Duodenal mucosa (tissue), 2 donors: Measurements from ENCODE around the gene CCDC92B.
"Not testable (repeated sequence)": the region's sequence is repeated elsewhere in the genome, so short reads cannot be mapped to it uniquely, and the experiment has no call there.

Experiments
- H3K27ac ChIP-seq: one replicate; pipeline ENCODE4 v1.7.0; 2013; ENCODE audit warnings: low read depth, low read length
- H3K27me3 ChIP-seq, 2 donors: one replicate each; pipeline ENCODE4 v1.7.0; 2013; ENCODE audit warnings: low read length in 2 of 2, control low read depth in 1 of 2; ENCODE audit not compliant: insufficient read depth in 2 of 2, control insufficient read depth in 1 of 2
- H3K36me3 ChIP-seq, 2 donors: one replicate each; pipeline ENCODE4 v1.7.0; 2013; ENCODE audit warnings: low read length in 2 of 2, control low read depth in 1 of 2; ENCODE audit not compliant: insufficient read depth in 2 of 2, control insufficient read depth in 1 of 2
- H3K4me1 ChIP-seq, 2 donors: one replicate each; pipeline ENCODE4 v1.7.0; 2013; ENCODE audit warnings: low read length in 2 of 2, control low read depth in 1 of 2; ENCODE audit not compliant: insufficient read depth in 2 of 2, control insufficient read depth in 1 of 2
- H3K4me3 ChIP-seq, 2 donors: one replicate each; pipeline ENCODE4 v1.7.0; 2013; ENCODE audit warnings: low read length in 2 of 2, low read depth in 1 of 2
- H3K9ac ChIP-seq, 2 donors: one replicate each; pipeline ENCODE4 v1.7.0; 2013; ENCODE audit warnings: low read length in 2 of 2, low read depth in 1 of 2
- H3K9me3 ChIP-seq, 2 donors: one replicate each; pipeline ENCODE4 v1.7.0; 2013; ENCODE audit warnings: low read length in 2 of 2, control low read depth in 1 of 2; ENCODE audit not compliant: control insufficient read depth in 1 of 2

CCDC92B gene

GRCh38 chr17:2704031-2704889, 45.2 kb downstream of the CCDC92B start:
- H3K9me3 ChIP-seq: no peaks in the 10 kb centered on the region
- H3K4me1 ChIP-seq: peaks cover 28 to 29% of the 10 kb centered on the region in 2 donors
- H3K9ac ChIP-seq: no peak overlapping the region
- H3K36me3 ChIP-seq: peaks cover 28 to 51% of the 10 kb centered on the region in 2 donors
- H3K27me3 ChIP-seq: no peaks in the 10 kb centered on the region
- H3K27ac ChIP-seq: no peak overlapping the region
- H3K4me3 ChIP-seq: no peak overlapping the region

GRCh38 chr17:2703606-2704005, 45.8 kb downstream of the CCDC92B start:
- Histone ChIP-seq H3K9ac (no peak overlapping the region), H3K4me3 (no peak overlapping the region), H3K27ac (no peak overlapping the region), H3K27me3 (no peaks in the 10 kb centered on the region), H3K36me3 (peaks cover 32 to 56% of the 10 kb centered on the region in 2 donors), H3K9me3 (no peaks in the 10 kb centered on the region), H3K4me1 (peaks cover 22 to 23% of the 10 kb centered on the region in 2 donors)

DNA sequence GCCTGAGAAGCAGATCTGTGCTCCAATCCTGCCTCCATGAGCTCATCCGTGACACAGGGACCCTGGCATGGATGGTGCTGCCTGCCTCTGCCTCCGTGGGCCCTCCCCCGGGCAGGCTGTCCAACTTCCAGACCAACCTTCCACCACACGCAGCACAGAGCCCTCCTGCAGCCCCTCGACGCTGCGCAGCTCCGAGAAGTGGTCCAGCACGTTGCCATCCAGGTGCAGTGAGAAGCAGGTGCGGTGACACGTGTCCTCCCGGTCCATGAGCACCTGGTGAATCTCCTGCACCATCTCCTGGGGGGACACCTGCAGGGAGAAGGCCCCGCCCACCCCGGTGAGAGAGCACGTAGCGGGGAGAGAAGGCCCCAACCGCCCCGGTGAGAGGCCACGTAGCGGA, 46.3 kb downstream of the CCDC92B start:
- Histone ChIP-seq H3K4me1 (peaks cover 18 to 19% of the 10 kb centered on the region in 2 donors), H3K4me3 (no peak overlapping the region), H3K27ac (no peak overlapping the region), H3K9me3 (no peaks in the 10 kb centered on the region), H3K9ac (no peak overlapping the region), H3K27me3 (no peaks in the 10 kb centered on the region), H3K36me3 (peaks cover 35 to 60% of the 10 kb centered on the region in 2 donors)

DNA sequence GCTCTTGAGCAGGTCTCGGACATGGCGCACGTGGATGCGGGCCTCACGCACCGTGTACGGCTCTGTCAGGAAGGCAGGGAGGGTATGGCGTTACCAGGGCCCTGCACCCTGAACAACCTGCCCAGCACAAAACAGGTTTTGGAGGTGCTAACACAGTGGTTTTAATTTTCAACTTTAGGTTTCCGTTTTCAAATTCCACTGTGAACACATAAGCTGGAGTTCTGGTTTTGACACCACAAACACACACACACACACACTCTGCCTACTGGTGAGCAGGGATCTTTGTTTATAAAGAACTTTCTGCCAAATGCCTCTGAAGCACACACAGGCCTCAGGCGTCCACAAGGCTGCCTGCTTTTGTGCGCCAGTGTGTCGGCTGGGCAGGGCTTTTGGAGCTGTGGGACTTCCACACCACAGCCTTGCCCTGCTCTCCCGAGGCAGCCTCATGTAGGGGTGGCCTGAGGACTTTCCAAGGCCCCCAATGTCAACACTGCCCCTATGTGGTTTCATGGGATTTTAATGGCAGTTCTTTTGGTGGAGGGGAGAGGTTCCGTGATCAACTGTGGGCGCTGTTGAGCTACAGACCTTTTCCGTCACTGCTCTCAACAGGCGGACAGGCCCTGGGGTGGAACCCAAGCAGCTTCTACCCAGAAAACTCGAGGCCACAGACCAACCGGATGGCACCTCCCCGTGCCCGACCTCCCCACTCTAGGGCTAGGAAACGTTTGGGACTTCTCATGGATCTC, 47.3 kb downstream of the CCDC92B start:
- H3K36me3 ChIP-seq: peaks cover 41 to 70% of the 10 kb centered on the region in 2 donors

DNA sequence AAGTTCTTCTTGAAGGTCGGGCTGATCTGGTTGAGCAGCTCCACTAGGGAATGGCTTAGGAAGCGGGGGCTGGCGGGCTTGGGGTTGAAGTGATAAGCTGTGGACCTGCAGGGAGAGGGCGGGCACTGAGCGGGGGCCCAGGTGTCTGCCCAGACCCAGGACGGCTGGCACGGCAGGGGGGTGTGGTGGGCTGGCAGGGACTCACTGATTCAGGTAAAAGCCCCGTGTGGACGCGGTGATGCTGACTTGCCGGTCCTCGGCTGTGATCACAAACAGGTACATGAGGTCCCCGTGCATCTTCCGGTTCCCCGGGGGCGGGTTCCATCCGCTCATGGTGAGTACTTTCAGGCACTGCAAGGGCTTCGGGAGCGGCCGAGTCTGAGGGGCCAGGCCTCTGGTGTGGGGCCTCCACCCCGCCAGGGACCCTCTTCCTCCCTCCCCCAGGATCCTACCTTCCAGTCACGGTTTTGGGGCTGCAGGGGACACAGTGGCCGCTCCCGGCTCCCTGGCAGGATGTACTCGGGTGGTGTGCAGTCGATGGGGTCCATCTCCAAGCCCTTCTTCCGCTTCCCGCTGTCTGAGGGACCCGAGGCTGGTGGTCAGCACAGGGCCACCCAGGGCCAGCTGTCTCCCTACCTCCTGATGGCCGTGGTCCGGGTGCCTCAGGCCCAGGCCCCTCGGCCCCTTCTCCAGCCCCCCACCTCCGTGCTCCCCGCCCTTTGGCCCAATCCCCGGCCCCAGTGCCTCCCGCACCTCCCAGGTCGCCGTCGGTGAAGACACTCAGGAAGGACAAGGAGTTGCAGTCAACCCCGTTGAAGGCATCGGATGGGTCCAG, 48.1 kb downstream of the CCDC92B start:
- Histone ChIP-seq H3K9ac (no peak overlapping the region), H3K36me3 (peaks cover 46 to 78% of the 10 kb centered on the region in 2 donors), H3K9me3 (no peaks in the 10 kb centered on the region), H3K4me3 (no peak overlapping the region), H3K27ac (no peak overlapping the region), H3K27me3 (no peaks in the 10 kb centered on the region), H3K4me1 (peaks cover 3% of the 10 kb centered on the region in 2 donors)

More for the DNA sequence above, 47.3 kb downstream of the CCDC92B start:
- Histone ChIP-seq H3K9ac (no peak overlapping the region), H3K4me1 (peaks cover 10% of the 10 kb centered on the region in 2 donors), H3K27ac (no peak overlapping the region), H3K9me3 (no peaks in the 10 kb centered on the region), H3K4me3 (no peak overlapping the region), H3K27me3 (no peaks in the 10 kb centered on the region)

GRCh38 chr17:2700491-2701141, 48.8 kb downstream of the CCDC92B start:
- Histone ChIP-seq H3K4me1 (no peaks in the 10 kb centered on the region), H3K9me3 (no peaks in the 10 kb centered on the region), H3K36me3 (peaks cover 51 to 85% of the 10 kb centered on the region in 2 donors), H3K9ac (no peak overlapping the region), H3K27ac (no peak overlapping the region), H3K27me3 (no peaks in the 10 kb centered on the region), H3K4me3 (no peak overlapping the region)

GRCh38 chr17:2700030-2700490, 49.4 kb downstream of the CCDC92B start:
- Histone ChIP-seq H3K9ac (no peak overlapping the region), H3K27ac (no peak overlapping the region), H3K9me3 (no peaks in the 10 kb centered on the region), H3K27me3 (no peaks in the 10 kb centered on the region), H3K36me3 (peaks cover 51 to 91% of the 10 kb centered on the region in 2 donors), H3K4me3 (no peak overlapping the region), H3K4me1 (no peaks in the 10 kb centered on the region)

GRCh38 chr17:2699216-2699805, 50.1 kb downstream of the CCDC92B start:
- H3K27ac ChIP-seq, H3K4me3 ChIP-seq, H3K9ac ChIP-seq, H3K9me3 ChIP-seq, H3K27me3 ChIP-seq, H3K4me1 ChIP-seq: not testable (repeated sequence)
- peaks cover 51 to 92% of the 10 kb centered on the region in 2 donors for H3K36me3 ChIP-seq

- H3K9ac ChIP-seq: no peak overlapping the region
- no peaks in the 10 kb centered on the region for H3K9me3 ChIP-seq
- H3K27me3 ChIP-seq: no peaks in the 10 kb centered on the region
- no peaks in the 10 kb centered on the region for H3K4me1 ChIP-seq
- H3K36me3 ChIP-seq: peaks cover 52 to 92% of the 10 kb centered on the region in 2 donors
- H3K27ac ChIP-seq: no peak overlapping the region
- H3K4me3 ChIP-seq: no peak overlapping the region
Observed at GRCh38 chr17:2697611-2698162, 51.8 kb downstream of the CCDC92B start.
